Adrenal gland (tissue), 12 donors: ENCODE results near the gene MAPK10. TPM values are rescaled to one million over a fixed set of nuclear protein-coding genes. Genes with fewer than 3 reads are reported as not detected.

Source experiments
- DNase-seq, 7 donors: peaks; one replicate each; pipeline ENCODE4 v3.0.0-alpha.2; 2019 to 2020
- H3K27ac ChIP-seq, 5 donors: fragments of 200-600 bp; sonication (generic) in 4 of 5; 1 replicate in 3 of 5; 2 replicates in 2 of 5; pipeline versions ENCODE4 v1.5.1 to v1.8.0; 2016 to 2020; ENCODE audit warnings: mild to moderate bottlenecking in 1 of 5
- H3K27me3 ChIP-seq: fragments of 200-600 bp; 2 replicates; pipeline ENCODE4 v1.8.0; 2021
- H3K36me3 ChIP-seq, 2 donors: fragments of 200-600 bp; replicated peaks in 1 of 2; 1 replicate in 1 of 2; 2 replicates in 1 of 2; pipeline versions ENCODE4 v1.5.1 to v1.8.0; 2018 to 2022
- H3K4me1 ChIP-seq, 2 donors: fragments of 200-600 bp; replicated peaks in 1 of 2; 1 replicate in 1 of 2; 2 replicates in 1 of 2; pipeline versions ENCODE4 v1.5.1 to v1.8.0; 2018 to 2021
- H3K4me3 ChIP-seq, 4 donors: fragments of 200-600 bp; sonication (generic) in 3 of 4; one replicate each; pipeline ENCODE4 v1.5.1; 2016 to 2018
- H3K9me3 ChIP-seq, 3 donors: fragments of 200-600 bp; sonication (generic) in 1 of 3; replicated peaks in 1 of 3; 1 replicate in 2 of 3; 2 replicates in 1 of 3; pipeline versions ENCODE4 v1.5.1 to v1.8.0; 2016 to 2021
- POLR2A ChIP-seq, 2 donors: fragments of 450-650 bp; IDR thresholded peaks; one replicate each; pipeline ENCODE4 v1.6.1; 2017; ENCODE audit warnings: antibody characterized with exemption in 2 of 2, mild to moderate bottlenecking in 2 of 2, moderate library complexity in 1 of 2
- WGBS, 4 donors: extraction: QIAGEN DNeasy Blood & Tissue Kit in 2 of 4; methylation state at CpG; one replicate each; pipeline versions ENCODE4 v1.1.5 to v1.1.7; 2013 to 2017; 5-methylcytosine and 5-hydroxymethylcytosine counted together
- intact Hi-C, 2 donors: fragments of 100-400 bp; cut with DNase I; formaldehyde crosslinking; loops; one replicate each; pipeline versions ENCODE4 v1.14.1 to v1.15.0; 2022 to 2023
- polyA plus RNA-seq, 3 donors: library from polyadenylated mRNA; stranded (reverse); fragments of 200-250 nt in 2 of 3; fragments of 350-450 nt in 1 of 3; fragmentation: Illumina TruSeq in 1 of 3; extraction: RNeasy Lipid Tissue Mini Kit (QIAGEN cat#74804) in 1 of 3; gene quantifications; one replicate each; pipeline ENCODE4 v1.2.3, GENCODE V29; 2013 to 2014
- total RNA-seq, 9 donors: library from RNA; depleted of rRNA in 4 of 9; stranded (reverse); fragments of >200 nt in 4 of 9; fragments of 120-200 nt in 1 of 9; fragmentation: NEBNext Ultra II Directional in 1 of 9; extraction: Animal tissue kit (Norgen Biotek cat#: 25700) in 1 of 9; gene quantifications; one replicate each; pipeline versions ENCODE4 v1.1.0 to v1.2.4, GENCODE V29; 2013 to 2023
- TF ChIP-seq, protein P1 (sequence below), 6 experiments: fragments of 450-650 bp in 4 of 6; fragments of 200-600 bp in 2 of 6; sonication (generic) in 1 of 6; IDR thresholded peaks; 1 replicate in 5 of 6; 2 replicates in 1 of 6; pipeline versions ENCODE4 v1.5.1 to v1.8.0; 2016 to 2021; ENCODE audit warnings: antibody characterized with exemption in 6 of 6, mild to moderate bottlenecking in 2 of 6, moderate library complexity in 1 of 6
- donor health status: healthy with polysubstance abuse.
- donor health status: Bipolar disorder and iron deficiency.
- donor health status: DM: yes; HTN: yes; CAD: no.
- donor health status: DM: no; HTN: no; CAD: no.
- donor health status: DM: no; HTN: no; CAD: no.
- donor health status: DM: yes; HTN: yes; CAD: no.

The MAPK10 gene
- total and polyA plus RNA-seq, 12 donors = 11.6 to 160 (median 42.1) TPM

DNA sequence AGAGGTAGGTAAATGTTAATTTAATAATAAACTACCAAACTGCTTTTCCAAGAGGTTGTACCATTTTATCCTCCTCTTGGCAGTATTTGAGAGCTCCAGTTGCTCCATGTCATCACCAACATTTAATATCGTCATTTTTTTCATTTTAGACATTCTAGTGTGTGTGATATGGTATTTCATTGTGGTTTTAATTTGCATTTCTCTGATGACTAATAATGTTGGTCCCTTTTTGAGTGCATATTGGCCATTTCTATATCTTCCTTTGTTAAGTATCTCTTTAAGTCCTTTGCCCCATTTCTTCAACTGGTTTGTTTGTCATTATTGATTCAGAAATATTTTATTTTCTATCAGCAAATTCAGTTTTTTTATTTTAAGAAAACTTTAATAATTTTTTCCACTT lies 88.8 kb downstream of the MAPK10 start:
- H3K27me3 ChIP-seq = no peaks in the 10 kb centered on the region
- no peaks in the 10 kb centered on the region for H3K4me1 ChIP-seq
- no peak overlapping the region for H3K4me3 ChIP-seq
- intact Hi-C loops = no loop called here
- 93 to 100% (median 93%) methylated on average over 1 of the region's 1 CpG for WGBS, 4 donors
- H3K36me3 ChIP-seq = no peaks in the 10 kb centered on the region
- peaks cover 0 to 5% (median 0%) of the 10 kb centered on the region in 3 donors for H3K9me3 ChIP-seq
- DNase-seq = no peak
- no peak for TF ChIP-seq POLR2A (IDR thresholded peaks at IDR 0.05)
- TF ChIP-seq, protein P1, sequence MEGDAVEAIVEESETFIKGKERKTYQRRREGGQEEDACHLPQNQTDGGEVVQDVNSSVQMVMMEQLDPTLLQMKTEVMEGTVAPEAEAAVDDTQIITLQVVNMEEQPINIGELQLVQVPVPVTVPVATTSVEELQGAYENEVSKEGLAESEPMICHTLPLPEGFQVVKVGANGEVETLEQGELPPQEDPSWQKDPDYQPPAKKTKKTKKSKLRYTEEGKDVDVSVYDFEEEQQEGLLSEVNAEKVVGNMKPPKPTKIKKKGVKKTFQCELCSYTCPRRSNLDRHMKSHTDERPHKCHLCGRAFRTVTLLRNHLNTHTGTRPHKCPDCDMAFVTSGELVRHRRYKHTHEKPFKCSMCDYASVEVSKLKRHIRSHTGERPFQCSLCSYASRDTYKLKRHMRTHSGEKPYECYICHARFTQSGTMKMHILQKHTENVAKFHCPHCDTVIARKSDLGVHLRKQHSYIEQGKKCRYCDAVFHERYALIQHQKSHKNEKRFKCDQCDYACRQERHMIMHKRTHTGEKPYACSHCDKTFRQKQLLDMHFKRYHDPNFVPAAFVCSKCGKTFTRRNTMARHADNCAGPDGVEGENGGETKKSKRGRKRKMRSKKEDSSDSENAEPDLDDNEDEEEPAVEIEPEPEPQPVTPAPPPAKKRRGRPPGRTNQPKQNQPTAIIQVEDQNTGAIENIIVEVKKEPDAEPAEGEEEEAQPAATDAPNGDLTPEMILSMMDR (IDR thresholded peaks at IDR 0.05) = no peak
- no peak overlapping the region for H3K27ac ChIP-seq

GRCh38 chr4:86269354-86269753 lies 90.5 kb downstream of the MAPK10 start:
- no peak overlapping the region for H3K4me3 ChIP-seq
- WGBS, 4 donors = 71 to 86% (median 77%) methylated on average over 1 of the region's 1 CpG
- DNase-seq = no peak
- H3K27ac ChIP-seq = no peak overlapping the region
- H3K27me3 ChIP-seq = no peaks in the 10 kb centered on the region
- TF ChIP-seq, protein P1 (IDR thresholded peaks at IDR 0.05) = no peak
- no peak for TF ChIP-seq POLR2A (IDR thresholded peaks at IDR 0.05)
- intact Hi-C loops = no loop called here
- H3K9me3 ChIP-seq = peaks cover 0 to 6% (median 0%) of the 10 kb centered on the region in 3 donors
- no peaks in the 10 kb centered on the region for H3K4me1 ChIP-seq
- H3K36me3 ChIP-seq = no peaks in the 10 kb centered on the region

DNA sequence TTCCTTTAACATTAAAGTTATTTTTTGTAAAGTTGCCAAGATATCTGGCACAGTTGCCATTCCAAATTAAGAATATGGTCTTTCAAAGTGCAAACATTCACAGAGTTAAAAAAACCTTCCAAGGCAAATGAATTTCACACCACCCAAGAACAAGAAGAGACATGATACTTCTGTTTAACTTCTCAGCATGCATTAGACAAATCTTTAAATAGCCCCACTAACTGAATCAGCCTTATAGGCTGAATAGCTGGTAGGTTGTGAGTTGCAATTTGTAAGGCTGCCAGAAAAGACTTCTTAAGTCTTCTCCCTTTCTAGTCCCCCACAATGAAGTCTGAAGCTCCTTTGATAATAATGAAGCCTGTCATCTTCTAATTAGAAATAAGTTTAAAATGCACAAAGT lies 95.6 kb downstream of the MAPK10 start:
- intact Hi-C loops = no loop called here
- H3K27me3 ChIP-seq = no peaks in the 10 kb centered on the region
- H3K9me3 ChIP-seq = peaks cover 0 to 6% (median 0%) of the 10 kb centered on the region in 3 donors
- H3K4me3 ChIP-seq = no peak overlapping the region
- DNase-seq = no peak
- no peaks in the 10 kb centered on the region for H3K36me3 ChIP-seq
- TF ChIP-seq, protein P1 (IDR thresholded peaks at IDR 0.05) = no peak
- no peak for TF ChIP-seq POLR2A (IDR thresholded peaks at IDR 0.05)
- no peaks in the 10 kb centered on the region for H3K4me1 ChIP-seq
- H3K27ac ChIP-seq = no peak overlapping the region

DNA sequence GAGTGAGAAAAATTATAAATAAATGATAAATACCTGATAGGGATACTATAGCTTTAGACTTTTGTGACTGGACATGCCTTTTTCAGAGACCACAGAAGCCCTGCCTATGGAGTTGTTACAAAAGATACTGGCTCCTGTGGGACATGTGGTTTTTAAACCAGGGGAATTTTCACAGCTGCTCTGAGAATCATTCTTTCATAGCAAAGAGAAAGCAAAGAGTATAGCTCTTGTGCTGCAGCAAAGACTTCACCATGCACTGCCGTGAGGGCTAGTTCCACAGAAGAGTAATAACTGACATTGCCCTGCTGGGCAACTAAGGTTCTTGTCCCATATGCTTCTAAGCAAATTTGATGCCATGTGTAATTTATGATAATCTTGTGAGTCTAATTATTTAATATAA lies 98.2 kb downstream of the MAPK10 start:
- DNase-seq = no peak
- no peaks in the 10 kb centered on the region for H3K36me3 ChIP-seq
- intact Hi-C loops = no loop called here
- H3K9me3 ChIP-seq = peaks cover 0 to 6% (median 0%) of the 10 kb centered on the region in 3 donors
- 75 to 93% (median 82%) methylated on average over 1 of the region's 1 CpG for WGBS, 4 donors
- no peaks in the 10 kb centered on the region for H3K4me1 ChIP-seq
- TF ChIP-seq POLR2A (IDR thresholded peaks at IDR 0.05) = no peak
- TF ChIP-seq, protein P1 (IDR thresholded peaks at IDR 0.05) = no peak
- H3K27me3 ChIP-seq = no peaks in the 10 kb centered on the region
- H3K4me3 ChIP-seq = no peak overlapping the region
- no peak overlapping the region for H3K27ac ChIP-seq
